A375 (cell line): ENCODE results near the gene TSHR. TPM values are rescaled to one million over a fixed set of nuclear protein-coding genes. Genes with fewer than 3 reads are reported as not detected.

Source experiments
- total RNA-seq: library from RNA; depleted of rRNA; stranded (reverse); fragments of >200 nt; shearing (Covaris generic); gene quantifications from 2 replicates; pipeline ENCODE4 v1.2.3, GENCODE V29; 2014; rRNA removed

Gene TSHR
- total RNA-seq, result not detected in 2 replicates

DNA sequence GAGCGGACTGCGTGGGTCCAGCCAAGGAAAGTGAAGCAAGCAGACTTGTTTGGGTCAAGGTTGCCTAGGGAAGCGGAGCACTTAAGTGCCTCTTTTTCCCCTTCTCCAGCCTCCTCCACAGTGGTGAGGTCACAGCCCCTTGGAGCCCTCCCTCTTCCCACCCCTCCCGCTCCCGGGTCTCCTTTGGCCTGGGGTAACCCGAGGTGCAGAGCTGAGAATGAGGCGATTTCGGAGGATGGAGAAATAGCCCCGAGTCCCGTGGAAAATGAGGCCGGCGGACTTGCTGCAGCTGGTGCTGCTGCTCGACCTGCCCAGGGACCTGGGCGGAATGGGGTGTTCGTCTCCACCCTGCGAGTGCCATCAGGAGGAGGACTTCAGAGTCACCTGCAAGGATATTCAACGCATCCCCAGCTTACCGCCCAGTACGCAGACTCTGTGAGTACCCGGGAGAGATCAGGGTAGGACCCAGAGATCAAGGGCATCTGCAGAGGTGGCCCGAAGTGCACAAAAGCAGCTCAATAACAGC lies at the start of gene TSHR:
Gene TSHR, plus strand, starts transcription at position 206 of the 526 bp plus-strand sequence. Its CDS starts 60 bp downstream, at position 266.

DNA sequence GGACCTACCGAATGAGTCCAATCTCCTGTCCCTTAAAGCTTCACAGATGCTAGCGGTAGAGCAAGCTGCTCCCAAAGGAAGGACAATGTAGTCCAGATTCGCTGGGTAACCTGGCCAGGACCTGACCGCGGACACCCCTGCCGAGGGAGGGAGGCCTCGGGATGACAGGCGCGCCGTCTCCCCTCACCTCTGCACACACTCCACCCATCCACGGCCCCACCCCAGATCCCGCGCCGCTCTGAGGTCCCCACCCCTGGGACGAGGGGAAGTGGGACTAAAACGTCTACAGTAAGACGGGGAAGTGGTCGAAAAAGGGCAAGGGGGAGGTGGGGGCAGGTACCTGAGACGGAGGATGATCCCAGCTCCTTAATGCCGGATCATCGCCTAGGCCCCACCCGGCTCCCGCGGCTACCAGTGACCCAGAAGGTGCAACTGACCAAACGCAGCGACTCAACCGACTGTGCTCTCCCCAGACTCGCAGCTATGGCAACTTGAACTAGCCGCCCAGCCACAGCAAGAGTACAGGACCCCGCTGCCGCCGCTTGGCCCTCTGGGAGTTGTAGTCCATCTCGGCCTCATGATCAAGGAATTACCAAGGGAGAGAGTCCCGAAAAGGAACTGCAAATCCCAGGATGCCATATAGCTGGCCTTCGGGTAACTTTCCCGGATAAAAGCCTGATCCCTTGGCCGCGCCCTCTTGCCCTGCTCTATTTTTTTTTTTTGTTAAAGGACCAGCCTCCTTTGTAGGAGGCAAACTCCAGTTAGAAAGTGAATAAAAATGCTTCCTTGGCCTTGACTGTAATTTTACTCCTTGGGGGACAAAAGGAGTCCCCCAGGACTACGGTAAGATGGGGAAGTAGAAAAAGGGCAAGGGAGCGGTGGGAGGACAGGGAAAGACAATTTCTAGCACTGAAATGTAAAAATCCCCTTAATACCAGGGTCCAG lies 13.9 kb upstream of the TSHR start, which contains the start of gene CEP128:
Gene CEP128, minus strand, starts transcription at position 498 of the 945 bp plus-strand sequence.

Other genes starting within 250 kb of the TSHR start
- gene CEP128, start 13.9 kb upstream of the TSHR start, total RNA-seq, result 5.8 and 10.9 TPM in 2 replicates